Measurements from ENCODE around the gene EPS15.

The EPS15 gene

GRCh38 chr1:51344276-51344601 lies 174.8 kb downstream of the EPS15 start:
- Histone ChIP-seq H3K9me3 (ENCODE audit: severe bottlenecking) (no peaks in the 10 kb centered on the region), H3K27me3 (ENCODE audit: insufficient read depth, low read depth, severe bottlenecking) (no peaks in the 10 kb centered on the region), H3K36me3 (no peaks in the 10 kb centered on the region), H3K4me3 (ENCODE audit: low read depth, low read length) (no peak overlapping the region), H3K27ac (no peak overlapping the region)
- TF ChIP-seq CTCF (IDR thresholded peaks at IDR 0.05; ENCODE audit: low read depth, low read length), result no peak
- DNase-seq, result no peak

GRCh38 chr1:51343624-51344023 lies 175.4 kb downstream of the EPS15 start:
- TF ChIP-seq CTCF (IDR thresholded peaks at IDR 0.05; ENCODE audit: low read depth, low read length), result no peak
- Histone ChIP-seq H3K27ac (no peak overlapping the region), H3K4me3 (ENCODE audit: low read depth, low read length) (no peak overlapping the region), H3K27me3 (ENCODE audit: insufficient read depth, low read depth, severe bottlenecking) (no peaks in the 10 kb centered on the region), H3K36me3 (no peaks in the 10 kb centered on the region), H3K9me3 (ENCODE audit: severe bottlenecking) (no peaks in the 10 kb centered on the region)
- DNase-seq, result no peak

- no peak for DNase-seq
- no peak overlapping the region for H3K27ac ChIP-seq
- TF ChIP-seq CTCF (IDR thresholded peaks at IDR 0.05; ENCODE audit: low read depth, low read length), result no peak
- H3K4me3 ChIP-seq (ENCODE audit: low read depth, low read length), result no peak overlapping the region
- H3K27me3 ChIP-seq (ENCODE audit: insufficient read depth, low read depth, severe bottlenecking), result no peaks in the 10 kb centered on the region
- no peaks in the 10 kb centered on the region for H3K36me3 ChIP-seq
- H3K9me3 ChIP-seq (ENCODE audit: severe bottlenecking), result no peaks in the 10 kb centered on the region
Measured at GRCh38 chr1:51342591-51343206, 176.4 kb downstream of the EPS15 start.

- H3K27me3 ChIP-seq (ENCODE audit: insufficient read depth, low read depth, severe bottlenecking), result no peaks in the 10 kb centered on the region
- TF ChIP-seq CTCF (IDR thresholded peaks at IDR 0.05; ENCODE audit: low read depth, low read length), result peak; percentile 29; the same call in 1 of the 2 replicates
- no peak overlapping the region for H3K27ac ChIP-seq
- no peak overlapping the region for H3K4me3 ChIP-seq (ENCODE audit: low read depth, low read length)
- H3K9me3 ChIP-seq (ENCODE audit: severe bottlenecking), result no peaks in the 10 kb centered on the region
- peak; percentile 25 for DNase-seq
- no peaks in the 10 kb centered on the region for H3K36me3 ChIP-seq
Measured at GRCh38 chr1:51341876-51342496, 177.1 kb downstream of the EPS15 start.

- H3K9me3 ChIP-seq (ENCODE audit: severe bottlenecking), result no peaks in the 10 kb centered on the region
- no peak for TF ChIP-seq CTCF (IDR thresholded peaks at IDR 0.05; ENCODE audit: low read depth, low read length)
- no peaks in the 10 kb centered on the region for H3K36me3 ChIP-seq
- H3K27me3 ChIP-seq (ENCODE audit: insufficient read depth, low read depth, severe bottlenecking), result no peaks in the 10 kb centered on the region
- H3K4me3 ChIP-seq (ENCODE audit: low read depth, low read length), result no peak overlapping the region
- H3K27ac ChIP-seq, result no peak overlapping the region
- DNase-seq, result no peak
Measured at GRCh38 chr1:51340380-51340779, 178.7 kb downstream of the EPS15 start.

- no peak for TF ChIP-seq CTCF (IDR thresholded peaks at IDR 0.05; ENCODE audit: low read depth, low read length)
- H3K9me3 ChIP-seq (ENCODE audit: severe bottlenecking), result no peaks in the 10 kb centered on the region
Measured at GRCh38 chr1:51336711-51337110, 182.4 kb downstream of the EPS15 start.

More at GRCh38 chr1:51336711-51337110, 182.4 kb downstream of the EPS15 start:
- Histone ChIP-seq H3K27ac (no peak overlapping the region), H3K27me3 (ENCODE audit: insufficient read depth, low read depth, severe bottlenecking) (no peaks in the 10 kb centered on the region), H3K4me3 (ENCODE audit: low read depth, low read length) (no peak overlapping the region), H3K36me3 (no peaks in the 10 kb centered on the region)
- DNase-seq, result no peak

Measured in WERI-Rb-1 (cell line).